ENCODE measurements around the gene CDH2. TPM values are rescaled to one million over a fixed set of nuclear protein-coding genes. Genes with fewer than 3 reads are reported as not detected.
A peak's percentile ranks its signal among the peaks of the same experiment; 100 is the strongest.

The CDH2 gene
- polyA plus RNA-seq, 12 donors, result 3.0 to 8.3 (median 5.7) TPM; not detected in 1

- no peak for DNase-seq
Measured at GRCh38 chr18:28088477-28088876, 88.5 kb downstream of the CDH2 start.

GRCh38 chr18:28086670-28087552 lies 90.0 kb downstream of the CDH2 start:
- DNase-seq, result peak; percentile 49

DNA sequence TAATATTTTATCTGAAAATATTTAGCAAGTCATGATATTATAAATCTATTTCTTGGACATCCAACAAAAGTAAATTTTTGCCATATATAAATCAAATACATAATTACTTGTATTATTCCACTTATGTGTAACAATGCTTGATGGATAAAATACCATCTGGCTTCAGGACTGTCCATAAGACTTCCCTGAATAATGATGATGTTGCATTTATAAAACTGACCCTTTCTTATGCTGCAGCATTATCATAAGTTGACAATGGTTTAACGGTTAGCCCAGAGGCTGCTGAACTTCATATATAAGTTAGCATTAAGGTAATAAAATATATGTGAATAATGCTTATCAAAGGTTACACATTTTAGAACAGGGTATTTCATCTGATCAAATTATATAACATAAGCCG lies 95.4 kb downstream of the CDH2 start:
- DNase-seq, result no peak

GRCh38 chr18:28080876-28081300 lies 96.0 kb downstream of the CDH2 start:
- DNase-seq, result no peak

GRCh38 chr18:28079883-28080282 lies 97.0 kb downstream of the CDH2 start:
- no peak for DNase-seq

DNA sequence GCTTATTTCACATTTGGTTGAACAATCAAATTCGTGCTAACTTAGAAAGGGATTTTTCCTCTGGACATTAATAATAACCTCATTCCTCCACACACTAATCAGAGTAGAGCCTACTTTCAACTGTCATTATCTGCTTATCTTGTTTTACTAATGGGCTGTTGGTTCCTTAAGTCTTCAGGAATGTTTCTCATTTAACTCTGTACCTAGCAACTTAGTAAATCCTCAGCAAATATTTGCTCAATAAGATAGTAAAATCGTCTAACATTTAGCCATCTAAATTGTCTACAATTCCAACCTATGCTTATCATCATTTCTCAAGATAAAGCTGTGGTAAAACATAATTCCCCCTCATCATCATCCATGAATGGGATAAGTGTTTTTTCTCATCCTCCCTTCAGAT lies 98.1 kb downstream of the CDH2 start:
- DNase-seq, result no peak

- DNase-seq, result no peak
Measured at GRCh38 chr18:28078298-28078697, 98.6 kb downstream of the CDH2 start.

DNA sequence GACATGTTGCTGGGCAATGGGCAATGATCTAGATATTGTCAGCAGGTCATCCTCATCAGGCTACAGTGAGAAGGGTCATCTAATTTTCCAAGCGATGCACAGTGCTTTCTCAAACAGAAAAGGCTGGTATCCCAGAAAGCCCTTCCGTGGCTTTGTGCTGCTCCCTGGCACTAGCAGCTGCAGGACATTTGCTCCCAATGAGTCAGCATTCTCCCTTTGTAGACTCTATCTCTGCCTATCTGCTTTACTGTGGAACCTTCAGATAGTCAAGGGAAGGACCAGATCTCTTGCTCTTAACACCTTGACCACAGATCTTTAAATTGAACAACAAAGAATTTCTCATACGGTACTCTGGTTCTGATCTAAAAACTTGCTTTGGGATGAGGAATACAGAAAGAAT lies 101.4 kb downstream of the CDH2 start:
- DNase-seq, result no peak

DNA sequence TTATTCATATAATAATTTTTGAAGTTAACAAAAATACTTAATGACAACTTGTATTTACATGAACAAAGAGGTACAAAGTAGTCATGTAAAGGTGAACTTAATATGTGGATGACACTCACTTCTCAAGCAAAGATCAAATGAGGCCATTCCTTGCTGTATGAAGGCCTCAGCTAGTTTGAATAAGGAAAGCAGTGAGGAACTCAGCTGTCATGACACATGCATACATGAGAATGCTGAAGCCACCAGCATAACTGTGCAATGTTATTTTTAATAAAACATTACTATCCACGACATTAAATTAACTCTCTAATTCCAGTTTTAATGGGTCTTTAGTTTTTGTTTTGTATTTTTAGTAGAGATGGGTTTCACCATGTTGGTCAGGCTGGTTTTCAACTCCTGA lies 102.9 kb downstream of the CDH2 start:
- no peak for DNase-seq

DNA sequence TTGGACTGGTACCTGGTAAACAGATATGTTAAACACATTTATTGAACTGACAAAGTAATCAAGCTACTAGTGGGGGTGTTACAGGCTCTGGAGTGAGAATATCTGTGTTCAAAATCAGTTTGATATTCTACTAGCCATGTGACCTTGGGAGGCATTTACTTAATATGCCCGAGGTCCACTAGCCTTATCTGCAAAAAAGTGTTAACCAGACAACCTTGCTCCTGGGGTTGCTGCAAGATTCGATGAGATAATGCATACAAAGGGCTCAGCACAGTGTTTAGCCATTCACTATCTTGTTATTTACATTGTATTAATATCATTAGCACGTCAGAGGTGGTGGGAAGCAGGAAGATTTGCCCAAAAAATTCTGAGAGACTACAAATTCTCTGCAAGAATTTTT lies 103.3 kb downstream of the CDH2 start:
- no peak for DNase-seq

DNA sequence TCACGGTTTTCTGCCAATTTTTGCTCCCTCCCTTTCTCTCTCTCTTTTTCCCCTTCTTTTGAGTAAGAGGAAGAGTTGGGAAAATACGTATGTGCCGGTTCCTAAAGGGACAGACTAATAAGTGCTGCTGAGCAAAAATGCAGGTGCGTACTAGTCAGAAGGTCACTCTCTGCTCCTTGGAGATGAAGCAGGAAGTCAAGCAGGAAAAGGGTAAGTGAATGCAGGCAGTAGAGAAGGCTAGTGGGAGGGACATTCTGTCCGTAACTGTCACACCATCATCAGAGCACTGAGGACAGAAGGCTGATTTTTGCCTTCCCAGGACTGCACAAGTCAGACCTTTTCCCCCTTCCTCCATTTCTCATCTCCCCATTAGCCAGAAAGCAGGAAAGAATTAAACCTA lies 105.7 kb downstream of the CDH2 start:
- DNase-seq, result no peak

GRCh38 chr18:28068207-28068606 lies 108.7 kb downstream of the CDH2 start:
- DNase-seq, result no peak

- no peak for DNase-seq
Measured at GRCh38 chr18:28067346-28067745, 109.6 kb downstream of the CDH2 start.

DNA sequence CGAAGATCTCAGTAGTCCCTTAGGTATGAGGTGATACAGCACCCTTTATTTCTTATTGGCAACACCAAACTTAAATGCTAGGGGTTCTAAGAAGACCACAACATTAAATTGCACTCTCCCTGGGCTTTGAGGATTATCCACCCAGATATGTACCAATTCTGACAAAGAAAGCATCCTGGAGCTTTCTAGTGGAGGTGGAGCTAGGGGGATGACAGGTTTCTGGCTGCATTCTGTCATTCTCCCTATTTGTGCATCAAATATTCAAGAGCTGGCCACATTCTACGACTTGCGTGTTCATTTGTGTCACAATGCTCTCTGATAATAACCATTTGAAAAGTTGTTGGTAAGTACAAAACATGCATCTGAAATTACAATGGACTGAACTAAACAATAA lies 111.1 kb downstream of the CDH2 start:
- no peak for DNase-seq

- DNase-seq, result no peak
Measured at GRCh38 chr18:28065031-28065792, 111.7 kb downstream of the CDH2 start.

DNA sequence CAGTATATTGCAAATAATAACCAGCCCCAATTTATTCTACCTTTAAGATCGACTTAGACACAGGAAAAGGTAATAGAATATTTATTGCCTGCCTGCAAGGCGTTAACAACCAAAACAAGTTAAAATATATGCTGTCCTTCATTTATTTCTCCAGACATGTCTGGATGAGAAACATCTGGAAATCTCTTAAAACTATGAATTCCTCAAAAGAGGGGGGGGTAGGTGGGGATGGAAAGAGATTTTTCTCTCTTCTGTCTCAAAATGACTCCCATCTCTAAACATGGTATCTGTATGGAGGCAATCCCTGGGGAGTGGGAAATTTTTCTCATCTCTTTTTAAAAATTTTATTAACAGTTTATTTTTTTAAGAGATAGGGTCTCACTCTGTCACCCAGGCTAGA lies 113.0 kb downstream of the CDH2 start:
- DNase-seq, result no peak

GRCh38 chr18:28063271-28063761 lies 113.6 kb downstream of the CDH2 start:
- DNase-seq, result no peak

DNA sequence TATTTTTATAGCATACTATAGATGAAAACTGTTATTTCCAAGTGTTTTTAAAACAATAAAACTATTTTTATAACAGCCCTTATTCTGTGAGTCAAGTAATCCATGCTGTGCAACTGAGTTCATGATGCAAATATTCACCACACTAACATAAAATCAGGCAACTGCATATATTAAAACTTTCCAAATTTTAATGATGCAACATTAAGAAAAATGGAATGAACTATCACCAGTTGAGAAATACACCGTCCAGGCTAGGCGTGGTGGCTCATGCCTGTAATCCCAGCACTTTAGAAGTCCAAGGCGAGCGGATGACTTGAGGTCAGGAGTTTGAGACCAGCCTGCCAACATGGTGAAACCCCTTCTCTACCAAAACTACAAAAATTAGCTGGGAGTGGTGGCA lies 114.5 kb downstream of the CDH2 start:
- DNase-seq, result no peak

DNA sequence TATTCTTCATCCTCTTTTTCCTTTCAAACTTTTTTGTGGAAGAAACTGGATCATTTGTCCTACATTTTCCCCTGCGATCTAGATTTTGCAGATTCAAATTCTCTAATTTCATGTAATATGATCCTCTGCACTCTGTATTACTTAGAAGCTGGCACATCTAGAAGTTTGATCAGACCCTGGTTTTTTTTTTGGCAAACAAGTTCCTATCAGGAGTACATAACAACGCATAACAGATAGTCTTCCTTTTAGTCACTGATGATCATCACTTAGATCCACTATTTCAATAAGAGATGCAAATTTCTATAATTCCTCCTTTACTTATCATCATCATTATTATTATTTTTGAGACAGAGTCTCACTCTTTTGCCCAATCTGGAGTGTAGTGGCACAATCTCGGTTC lies 117.1 kb downstream of the CDH2 start:
- no peak for DNase-seq

DNA sequence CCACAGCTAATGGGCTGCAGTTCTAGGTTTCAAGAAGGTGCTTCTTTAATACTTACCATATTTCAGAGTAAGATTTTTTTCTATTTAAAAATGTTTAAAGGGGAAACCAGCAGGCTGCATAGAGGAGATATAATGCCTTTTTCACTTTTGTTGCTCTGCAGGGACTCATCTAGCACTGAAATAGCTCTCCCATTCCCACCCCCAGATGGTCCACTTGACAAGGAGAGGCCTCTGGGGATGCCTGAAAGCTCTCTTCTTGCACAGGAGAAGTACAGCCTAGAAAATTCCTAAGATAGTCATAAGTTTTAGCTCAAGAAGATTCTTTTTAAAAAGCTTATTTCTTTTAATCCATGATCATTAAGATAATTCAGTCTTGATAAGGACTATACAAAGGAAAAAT lies 126.4 kb downstream of the CDH2 start:
- DNase-seq, result no peak

- DNase-seq, result no peak
Measured at GRCh38 chr18:28048612-28049011, 128.3 kb downstream of the CDH2 start.

DNA sequence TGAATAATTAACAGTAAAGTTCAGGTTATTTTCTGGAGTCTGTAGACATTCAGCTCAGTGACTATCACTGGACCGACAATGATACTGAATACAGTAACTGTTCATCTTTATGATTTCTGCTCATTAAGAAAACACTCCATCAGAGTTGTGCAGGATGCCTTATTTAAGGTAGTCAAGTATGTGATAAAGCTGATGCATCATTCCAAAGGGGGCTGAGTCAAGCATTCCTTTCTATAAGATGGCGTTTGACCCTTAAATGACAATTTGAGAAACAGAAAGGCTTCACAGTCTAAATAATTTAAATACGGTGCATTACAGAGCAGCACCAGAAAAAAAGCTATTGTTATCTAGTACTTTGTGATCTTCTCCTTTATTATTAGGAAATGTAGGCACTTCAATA lies 131.1 kb downstream of the CDH2 start:
- no peak for DNase-seq

DNA sequence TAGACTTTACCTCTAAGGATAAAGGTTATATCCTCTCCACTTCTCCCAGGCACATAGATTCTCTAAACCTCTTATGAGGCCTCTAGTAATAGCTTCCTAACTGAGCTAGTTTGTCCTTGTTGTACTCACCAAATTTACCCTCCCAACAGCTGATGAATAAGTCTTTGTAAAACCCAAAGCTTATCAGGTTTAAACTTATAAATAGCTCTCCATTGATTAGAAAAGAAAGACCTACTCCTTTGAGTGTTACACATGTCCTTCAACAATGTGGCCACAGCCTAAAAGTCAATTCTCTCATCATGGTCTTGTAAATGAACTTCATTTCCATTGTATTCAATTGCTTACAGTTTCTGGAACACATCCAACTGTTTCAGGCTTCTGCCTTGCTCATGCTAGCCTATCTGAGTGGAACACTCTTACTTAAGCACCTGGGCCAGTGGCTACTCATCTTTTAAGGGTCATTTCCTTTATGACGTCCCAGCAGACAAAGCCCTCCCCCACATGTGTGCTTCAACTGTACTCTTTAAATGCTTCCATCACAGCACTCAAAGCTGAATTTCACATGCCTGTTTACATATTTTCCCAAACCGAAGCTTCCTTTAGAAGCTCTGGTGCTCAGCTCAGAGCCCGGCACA lies 131.6 kb downstream of the CDH2 start:
- no peak for DNase-seq

Measured in muscle of arm (tissue), 12 donors.